Esophagus squamous epithelium (tissue), 5 donors: ENCODE results near the gene RPL35. TPM values are rescaled to one million over a fixed set of nuclear protein-coding genes. Genes with fewer than 3 reads are reported as not detected.

Source experiments
- DNase-seq: peaks from one replicate; lab custom pipeline; 2025; lab: John Stamatoyannopoulos, UW
- H3K27ac ChIP-seq, 4 donors: fragments of 200-600 bp; sonication (generic); one replicate each; pipeline ENCODE4 v1.5.1; 2016 to 2019; ENCODE audit warnings: mild to moderate bottlenecking in 1 of 4
- H3K27me3 ChIP-seq, 4 donors: fragments of 200-600 bp; sonication (generic); 1 replicate in 3 of 4; 2 replicates in 1 of 4; pipeline versions ENCODE4 v1.5.1 to v1.6.0; 2017 to 2021; ENCODE audit warnings: antibody characterized with exemption in 1 of 4
- H3K36me3 ChIP-seq, 3 donors: fragments of 200-600 bp; sonication (generic); one replicate each; pipeline ENCODE4 v1.5.1; 2016 to 2019
- H3K4me1 ChIP-seq, 3 donors: fragments of 200-600 bp; sonication (generic); one replicate each; pipeline ENCODE4 v1.5.1; 2017 to 2019
- H3K4me3 ChIP-seq, 4 donors: fragments of 200-600 bp; sonication (generic); 1 replicate in 3 of 4; 2 replicates in 1 of 4; pipeline ENCODE4 v1.5.1; 2016 to 2019; ENCODE audit warnings: mild to moderate bottlenecking in 2 of 4, moderate library complexity in 1 of 4
- H3K9me3 ChIP-seq, 3 donors: fragments of 200-600 bp; sonication (generic); one replicate each; pipeline ENCODE4 v1.5.1; 2016 to 2019
- POLR2A ChIP-seq, 4 donors: fragments of 450-650 bp; IDR thresholded peaks; one replicate each; pipeline ENCODE4 v1.6.1; 2017; ENCODE audit warnings: antibody characterized with exemption in 4 of 4, mild to moderate bottlenecking in 4 of 4, moderate library complexity in 3 of 4
- WGBS, 2 donors: methylation state at CpG; one replicate each; pipeline ENCODE4 v1.1.5; 2018; 5-methylcytosine and 5-hydroxymethylcytosine counted together
- intact Hi-C: fragments of 100-400 bp; cut with DNase I; formaldehyde crosslinking; loops from one replicate; pipeline ENCODE4 v1.15.0; 2022
- total RNA-seq, 4 donors: library from RNA; depleted of rRNA; stranded (reverse); fragments of >200 nt; gene quantifications; one replicate each; pipeline ENCODE4 v1.1.0, GENCODE V29; 2016
- TF ChIP-seq, protein P1 (sequence below), 6 experiments: fragments of 450-650 bp in 4 of 6; fragments of 200-600 bp in 2 of 6; sonication (generic) in 2 of 6; IDR thresholded peaks; one replicate each; pipeline ENCODE4 v1.5.1; 2016 to 2019; ENCODE audit warnings: antibody characterized with exemption in 6 of 6, mild to moderate bottlenecking in 4 of 6, moderate library complexity in 4 of 6
- donor health status: DM: yes; HTN: yes; CAD: no.

The RPL35 gene
- total RNA-seq, 4 donors from 2014 or later = 2,345 to 3,186 (median 2,827) TPM

DNA sequence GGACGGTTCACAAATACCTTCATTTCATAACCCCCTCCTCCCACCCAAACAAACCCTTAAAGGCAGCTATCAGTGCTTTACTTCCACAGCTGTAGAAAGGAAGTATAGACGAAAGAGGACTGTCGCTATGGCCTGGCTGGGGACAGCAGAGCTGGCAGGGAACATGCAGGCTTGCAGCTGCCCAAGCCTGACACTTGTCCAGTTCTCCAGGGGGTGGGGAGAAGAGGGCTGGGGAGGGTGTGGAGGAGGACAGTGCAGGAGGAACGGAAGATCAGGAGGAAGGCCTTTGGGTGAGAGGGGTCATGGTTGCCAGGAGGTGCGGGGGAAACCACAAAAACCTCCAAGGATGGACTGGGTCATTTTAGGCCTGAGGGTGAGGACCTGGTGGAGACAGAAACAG, 26.1 kb upstream of the RPL35 start:
- WGBS, 2 donors = 84 to 87% methylated on average over 5 of the region's 5 CpGs
- Histone ChIP-seq H3K36me3 (peaks cover 16 to 95% (median 45%) of the 10 kb centered on the region in 3 donors), H3K27me3 (no peaks in the 10 kb centered on the region), H3K27ac (no peak overlapping the region), H3K4me1 (no peaks in the 10 kb centered on the region), H3K4me3 (no peak overlapping the region), H3K9me3 (no peaks in the 10 kb centered on the region)
- DNase-seq = no peak
- TF ChIP-seq, protein P1, sequence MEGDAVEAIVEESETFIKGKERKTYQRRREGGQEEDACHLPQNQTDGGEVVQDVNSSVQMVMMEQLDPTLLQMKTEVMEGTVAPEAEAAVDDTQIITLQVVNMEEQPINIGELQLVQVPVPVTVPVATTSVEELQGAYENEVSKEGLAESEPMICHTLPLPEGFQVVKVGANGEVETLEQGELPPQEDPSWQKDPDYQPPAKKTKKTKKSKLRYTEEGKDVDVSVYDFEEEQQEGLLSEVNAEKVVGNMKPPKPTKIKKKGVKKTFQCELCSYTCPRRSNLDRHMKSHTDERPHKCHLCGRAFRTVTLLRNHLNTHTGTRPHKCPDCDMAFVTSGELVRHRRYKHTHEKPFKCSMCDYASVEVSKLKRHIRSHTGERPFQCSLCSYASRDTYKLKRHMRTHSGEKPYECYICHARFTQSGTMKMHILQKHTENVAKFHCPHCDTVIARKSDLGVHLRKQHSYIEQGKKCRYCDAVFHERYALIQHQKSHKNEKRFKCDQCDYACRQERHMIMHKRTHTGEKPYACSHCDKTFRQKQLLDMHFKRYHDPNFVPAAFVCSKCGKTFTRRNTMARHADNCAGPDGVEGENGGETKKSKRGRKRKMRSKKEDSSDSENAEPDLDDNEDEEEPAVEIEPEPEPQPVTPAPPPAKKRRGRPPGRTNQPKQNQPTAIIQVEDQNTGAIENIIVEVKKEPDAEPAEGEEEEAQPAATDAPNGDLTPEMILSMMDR (IDR thresholded peaks at IDR 0.05) = no peak
- TF ChIP-seq POLR2A (IDR thresholded peaks at IDR 0.05) = no peak
- intact Hi-C loops = no loop called here

DNA sequence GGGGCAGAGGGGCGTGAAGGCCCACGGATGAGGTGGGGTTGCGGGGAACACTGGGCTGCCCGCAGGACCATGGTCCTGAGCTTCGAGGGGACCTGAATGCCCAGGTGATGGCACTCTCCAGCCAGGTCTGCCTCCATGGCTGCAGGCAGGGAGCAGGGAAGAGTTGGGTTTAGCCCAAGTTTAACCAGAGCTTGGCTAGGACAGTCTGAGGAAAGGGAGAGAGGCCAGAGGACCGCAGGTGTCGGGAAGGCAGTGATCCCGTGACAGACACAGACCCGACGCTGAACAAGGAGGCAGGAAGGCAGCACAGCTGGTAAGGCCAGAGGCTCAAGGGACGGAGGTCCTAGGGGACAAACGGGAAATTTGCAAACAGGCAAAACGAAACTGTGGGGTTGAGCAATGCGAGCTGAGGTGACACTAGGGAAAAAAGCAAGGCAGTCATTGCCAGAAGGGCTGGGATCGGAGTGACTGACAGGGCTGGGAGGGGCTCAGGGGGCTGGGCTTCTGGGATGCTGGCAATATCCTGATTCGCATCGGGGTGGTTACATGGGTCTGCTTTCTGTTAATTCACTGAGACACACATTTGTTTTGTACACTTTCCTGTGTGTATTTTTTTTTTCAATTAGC, 25.2 kb upstream of the RPL35 start:
- TF ChIP-seq, protein P1 (IDR thresholded peaks at IDR 0.05) = no peak
- no peak for TF ChIP-seq POLR2A (IDR thresholded peaks at IDR 0.05)

DNA sequence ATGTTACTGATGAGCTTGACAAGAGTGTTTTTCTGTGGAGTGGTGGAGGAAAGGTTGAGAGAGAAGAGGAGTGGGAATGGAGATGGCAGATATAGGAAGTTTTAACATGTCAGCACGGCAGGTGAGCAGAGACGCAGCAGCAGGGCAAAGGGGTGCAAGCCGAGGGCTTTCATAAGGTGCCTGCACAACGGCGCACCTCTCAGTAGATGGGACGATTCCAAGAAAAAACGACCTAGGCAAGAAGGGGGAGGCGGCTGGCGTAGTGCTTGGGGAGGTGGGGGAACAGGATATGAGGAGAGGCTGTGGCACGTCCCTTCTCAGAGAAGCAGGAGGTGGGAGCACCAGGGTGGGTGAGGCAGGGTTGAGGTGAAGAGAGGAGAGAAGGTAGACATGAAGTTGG, 24.7 kb upstream of the RPL35 start:
- Histone ChIP-seq H3K9me3 (no peaks in the 10 kb centered on the region), H3K4me1 (no peaks in the 10 kb centered on the region), H3K4me3 (no peak overlapping the region), H3K27me3 (no peaks in the 10 kb centered on the region), H3K27ac (no peak overlapping the region), H3K36me3 (peaks cover 24 to 95% (median 45%) of the 10 kb centered on the region in 3 donors)
- TF ChIP-seq POLR2A (IDR thresholded peaks at IDR 0.05) = no peak
- TF ChIP-seq, protein P1 (IDR thresholded peaks at IDR 0.05) = no peak
- intact Hi-C loops = no loop called here
- WGBS, 2 donors = 80 to 86% methylated on average over 10 of the region's 10 CpGs
- no peak for DNase-seq

More for the DNA sequence above, 25.2 kb upstream of the RPL35 start:
- Histone ChIP-seq H3K4me1 (no peaks in the 10 kb centered on the region), H3K36me3 (peaks cover 19 to 95% (median 45%) of the 10 kb centered on the region in 3 donors), H3K27ac (no peak overlapping the region), H3K27me3 (no peaks in the 10 kb centered on the region), H3K4me3 (no peak overlapping the region), H3K9me3 (no peaks in the 10 kb centered on the region)
- no peak for DNase-seq
- WGBS, 2 donors = 71 to 85% methylated on average over 13 to 17 of the region's 17 CpGs
- intact Hi-C loops = no loop called here

DNA sequence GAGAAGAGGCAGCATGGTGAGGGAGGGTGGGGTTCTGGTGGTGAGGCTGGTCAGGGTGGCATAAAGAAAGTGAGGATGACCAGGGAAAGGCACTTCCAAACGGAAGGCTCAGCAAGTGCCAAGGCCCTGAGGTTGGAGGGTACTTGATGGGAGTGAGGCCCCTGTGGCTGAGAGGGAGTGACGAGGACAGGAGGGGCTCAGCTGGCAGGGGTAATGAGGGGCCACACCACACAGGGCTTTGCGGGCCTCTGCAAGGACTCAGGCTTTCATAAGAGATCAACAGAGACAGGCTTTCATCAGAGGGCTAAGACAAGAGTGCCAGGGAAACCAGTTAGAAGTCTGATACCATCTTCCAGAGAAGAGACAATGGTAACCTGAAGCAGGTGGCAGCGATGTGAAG, 23.8 kb upstream of the RPL35 start:
- no peak for DNase-seq
- H3K4me3 ChIP-seq = no peak overlapping the region
- WGBS, 2 donors = 88 to 91% methylated on average over 4 of the region's 4 CpGs
- TF ChIP-seq, protein P1 (IDR thresholded peaks at IDR 0.05) = no peak
- no peak for TF ChIP-seq POLR2A (IDR thresholded peaks at IDR 0.05)
- no peaks in the 10 kb centered on the region for H3K9me3 ChIP-seq
- no peak overlapping the region for H3K27ac ChIP-seq
- H3K36me3 ChIP-seq = peaks cover 26 to 95% (median 38%) of the 10 kb centered on the region in 3 donors
- H3K4me1 ChIP-seq = no peaks in the 10 kb centered on the region
- intact Hi-C loops = no loop called here
- no peaks in the 10 kb centered on the region for H3K27me3 ChIP-seq

DNA sequence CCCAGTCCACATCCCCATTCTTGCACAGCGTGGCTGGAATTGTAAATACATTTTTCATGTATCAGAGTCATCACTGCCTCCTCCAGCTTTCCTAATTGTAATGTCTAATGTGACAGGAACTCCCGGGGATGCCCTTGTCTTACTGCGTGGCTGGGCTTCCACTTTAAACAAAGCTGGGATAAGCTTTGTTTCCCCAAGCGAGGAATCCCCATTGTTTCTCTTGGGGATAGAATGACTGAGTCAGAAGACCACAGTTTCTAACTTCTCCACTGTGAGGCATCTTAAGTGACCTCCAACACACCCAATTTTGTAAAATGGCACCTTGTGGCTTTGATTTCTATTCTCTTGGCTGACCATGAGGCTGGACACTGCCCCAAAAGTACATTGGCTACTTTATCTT, 22.6 kb upstream of the RPL35 start:
- Histone ChIP-seq H3K27me3 (no peaks in the 10 kb centered on the region), H3K27ac (no peak overlapping the region), H3K9me3 (no peaks in the 10 kb centered on the region), H3K4me3 (no peak overlapping the region), H3K4me1 (no peaks in the 10 kb centered on the region), H3K36me3 (peaks cover 30 to 95% (median 41%) of the 10 kb centered on the region in 3 donors)
- DNase-seq = no peak
- TF ChIP-seq, protein P1 (IDR thresholded peaks at IDR 0.05) = no peak
- no peak for TF ChIP-seq POLR2A (IDR thresholded peaks at IDR 0.05)
- intact Hi-C loops = no loop called here
- WGBS, 2 donors = 69 to 77% methylated on average over 4 of the region's 4 CpGs
